Body of pancreas (tissue), 4 donors: ENCODE measurements around the gene SLC25A15. TPM values are rescaled to one million over a fixed set of nuclear protein-coding genes. Genes with fewer than 3 reads are reported as not detected.
"Not testable (repeated sequence)": the region's sequence is repeated elsewhere in the genome, so short reads cannot be mapped to it uniquely, and the experiment has no call there.

Experiments
- ATAC-seq: fragments of 150-250 bp; one replicate; pipeline ENCODE4 v1.9.1; 2016
- DNase-seq, 4 donors: peaks; one replicate each; pipeline ENCODE4 v3.0.0-alpha.2; 2019
- H3K27ac ChIP-seq, 4 donors: fragments of 200-600 bp; sonication (generic); 1 replicate in 3 of 4; 2 replicates in 1 of 4; pipeline versions ENCODE4 v1.5.1 to v1.6.1; 2016 to 2019; ENCODE audit warnings: mild to moderate bottlenecking in 1 of 4, mixed read lengths in 1 of 4, moderate library complexity in 1 of 4
- H3K27me3 ChIP-seq, 2 donors: fragments of 200-600 bp; sonication (generic); one replicate each; pipeline ENCODE4 v1.6.0; 2016; ENCODE audit warnings: mild to moderate bottlenecking in 1 of 2
- H3K36me3 ChIP-seq, 2 donors: fragments of 200-600 bp; sonication (generic); replicated peaks in 1 of 2; 2 replicates each; pipeline ENCODE4 v1.5.1; 2016; ENCODE audit warnings: low read depth in 2 of 2; ENCODE audit not compliant: insufficient read depth in 1 of 2
- H3K4me1 ChIP-seq: fragments of 200-600 bp; sonication (generic); one replicate; pipeline ENCODE4 v1.6.0; 2016
- H3K4me3 ChIP-seq, 2 donors: fragments of 200-600 bp; sonication (generic); 1 replicate in 1 of 2; 2 replicates in 1 of 2; pipeline ENCODE4 v1.5.1; 2016 to 2019
- H3K9me3 ChIP-seq, 3 donors: fragments of 200-600 bp; sonication (generic); 1 replicate in 2 of 3; 2 replicates in 1 of 3; pipeline ENCODE4 v1.5.1; 2016
- POLR2A ChIP-seq, 3 donors: fragments of 450-650 bp; IDR thresholded peaks; one replicate each; pipeline ENCODE4 v1.6.1; 2016; ENCODE audit warnings: antibody characterized with exemption in 3 of 3, mild to moderate bottlenecking in 2 of 3
- WGBS, 2 donors: methylation state at CpG; one replicate each; pipeline ENCODE4 v1.1.5; 2017; 5-methylcytosine and 5-hydroxymethylcytosine counted together
- intact Hi-C: fragments of 100-400 bp; cut with DNase I; formaldehyde crosslinking; loops from one replicate; pipeline ENCODE4 v1.15.1; 2023
- total RNA-seq, 2 donors: library from RNA; depleted of rRNA; stranded (reverse); fragments of >200 nt; gene quantifications; one replicate each; pipeline ENCODE4 v1.1.0, GENCODE V29; 2016
- TF ChIP-seq, protein P1 (sequence below), 7 experiments: fragments of 450-650 bp in 4 of 7; fragments of 200-600 bp in 3 of 7; sonication (generic) in 3 of 7; IDR thresholded peaks; one replicate each; pipeline ENCODE4 v1.5.1; 2016 to 2019; ENCODE audit warnings: antibody characterized with exemption in 7 of 7

The SLC25A15 gene
- total RNA-seq, 2 donors from 2014 or later: 4.6 to 27.8 TPM

GRCh38 chr13:40813667-40814454 lies 24.4 kb downstream of the SLC25A15 start:
- peak overlapping the region; percentile 32 to 70 (median 60) for H3K27ac ChIP-seq
- TF ChIP-seq, protein P1, sequence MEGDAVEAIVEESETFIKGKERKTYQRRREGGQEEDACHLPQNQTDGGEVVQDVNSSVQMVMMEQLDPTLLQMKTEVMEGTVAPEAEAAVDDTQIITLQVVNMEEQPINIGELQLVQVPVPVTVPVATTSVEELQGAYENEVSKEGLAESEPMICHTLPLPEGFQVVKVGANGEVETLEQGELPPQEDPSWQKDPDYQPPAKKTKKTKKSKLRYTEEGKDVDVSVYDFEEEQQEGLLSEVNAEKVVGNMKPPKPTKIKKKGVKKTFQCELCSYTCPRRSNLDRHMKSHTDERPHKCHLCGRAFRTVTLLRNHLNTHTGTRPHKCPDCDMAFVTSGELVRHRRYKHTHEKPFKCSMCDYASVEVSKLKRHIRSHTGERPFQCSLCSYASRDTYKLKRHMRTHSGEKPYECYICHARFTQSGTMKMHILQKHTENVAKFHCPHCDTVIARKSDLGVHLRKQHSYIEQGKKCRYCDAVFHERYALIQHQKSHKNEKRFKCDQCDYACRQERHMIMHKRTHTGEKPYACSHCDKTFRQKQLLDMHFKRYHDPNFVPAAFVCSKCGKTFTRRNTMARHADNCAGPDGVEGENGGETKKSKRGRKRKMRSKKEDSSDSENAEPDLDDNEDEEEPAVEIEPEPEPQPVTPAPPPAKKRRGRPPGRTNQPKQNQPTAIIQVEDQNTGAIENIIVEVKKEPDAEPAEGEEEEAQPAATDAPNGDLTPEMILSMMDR (IDR thresholded peaks at IDR 0.05): peak; percentile 41 to 80 (median 67)
- no peak for TF ChIP-seq POLR2A (IDR thresholded peaks at IDR 0.05)
- 31 to 62% methylated on average over 5 to 7 of the region's 7 CpGs for WGBS, 2 donors
- no peaks in the 10 kb centered on the region for H3K27me3 ChIP-seq
- H3K9me3 ChIP-seq: no peaks in the 10 kb centered on the region
- H3K4me3 ChIP-seq: no peak overlapping the region
- intact Hi-C loops: no loop called here
- H3K4me1 ChIP-seq: peaks cover 25% of the 10 kb centered on the region
- DNase-seq: peak; percentile 30 to 46 (median 30)
- peaks cover 0 to 10% of the 10 kb centered on the region in 2 donors for H3K36me3 ChIP-seq
- ATAC-seq: peak; percentile 84

GRCh38 chr13:40814803-40815202 lies 25.4 kb downstream of the SLC25A15 start:
- TF ChIP-seq, protein P1 (IDR thresholded peaks at IDR 0.05): no peak
- no peak for TF ChIP-seq POLR2A (IDR thresholded peaks at IDR 0.05)
- DNase-seq (no peak), ATAC-seq (no peak)
- Histone ChIP-seq H3K36me3 (peaks cover 0 to 4% of the 10 kb centered on the region in 2 donors), H3K4me1 (peaks cover 25% of the 10 kb centered on the region), H3K27me3 (no peaks in the 10 kb centered on the region), H3K27ac (no peak overlapping the region), H3K4me3 (no peak overlapping the region), H3K9me3 (no peaks in the 10 kb centered on the region)
- WGBS, 2 donors: 93 to 100% methylated on average over 2 of the region's 2 CpGs
- intact Hi-C loops: no loop called here

DNA sequence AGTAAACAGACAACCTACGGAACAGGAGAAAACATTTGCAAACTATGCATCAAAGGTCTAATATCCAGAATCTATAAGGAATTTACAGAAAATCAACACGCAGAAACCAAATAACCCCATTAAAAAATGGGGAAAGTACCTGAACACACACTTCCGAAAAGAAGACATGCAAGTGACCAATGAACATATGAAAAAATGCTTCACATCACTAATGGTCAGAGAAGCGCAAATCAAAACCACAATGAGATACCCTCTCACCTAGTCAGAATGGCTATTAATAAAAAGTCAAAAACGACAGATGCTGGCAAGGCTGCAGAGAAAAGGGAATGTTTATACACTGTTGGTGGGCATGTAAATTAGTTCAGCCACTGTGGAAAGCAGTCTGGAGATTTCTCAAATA lies 29.5 kb downstream of the SLC25A15 start:
- no peaks in the 10 kb centered on the region for H3K9me3 ChIP-seq
- intact Hi-C loops: no loop called here
- ATAC-seq: no peak
- no peaks in the 10 kb centered on the region for H3K27me3 ChIP-seq
- no peak overlapping the region for H3K27ac ChIP-seq
- no peak for TF ChIP-seq POLR2A (IDR thresholded peaks at IDR 0.05)
- TF ChIP-seq, protein P1 (IDR thresholded peaks at IDR 0.05): no peak
- DNase-seq: no peak
- no peaks in the 10 kb centered on the region for H3K36me3 ChIP-seq
- H3K4me3 ChIP-seq: no peak overlapping the region
- WGBS, 2 donors: 82% methylated on average over 5 of the region's 5 CpGs
- H3K4me1 ChIP-seq: peaks cover 3% of the 10 kb centered on the region

DNA sequence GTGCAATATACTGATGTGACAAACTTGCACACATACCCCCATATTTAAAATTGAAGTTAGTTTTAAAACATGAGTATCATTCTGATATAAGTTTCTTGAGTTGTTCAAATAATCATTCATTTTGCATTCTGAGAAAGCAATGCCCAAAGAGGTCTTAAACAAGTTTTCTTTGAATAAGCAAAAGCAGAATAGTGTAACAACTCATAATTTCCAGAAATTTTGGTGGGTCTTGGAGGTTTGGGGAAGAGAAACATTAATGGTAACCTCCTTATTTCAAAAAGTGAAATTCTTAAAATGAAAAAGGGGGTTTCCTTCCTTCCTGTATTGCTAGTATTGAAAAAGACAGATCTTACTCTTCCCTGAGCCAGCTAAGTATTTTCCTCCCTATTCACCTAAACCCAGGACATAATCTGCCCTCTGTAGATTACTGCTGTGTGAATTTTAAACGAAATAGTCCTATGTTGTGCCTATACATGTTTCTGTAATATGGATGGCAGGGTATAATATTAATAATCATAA lies 30.4 kb downstream of the SLC25A15 start:
- TF ChIP-seq, protein P1 (IDR thresholded peaks at IDR 0.05): no peak
- no peak for TF ChIP-seq POLR2A (IDR thresholded peaks at IDR 0.05)

DNA sequence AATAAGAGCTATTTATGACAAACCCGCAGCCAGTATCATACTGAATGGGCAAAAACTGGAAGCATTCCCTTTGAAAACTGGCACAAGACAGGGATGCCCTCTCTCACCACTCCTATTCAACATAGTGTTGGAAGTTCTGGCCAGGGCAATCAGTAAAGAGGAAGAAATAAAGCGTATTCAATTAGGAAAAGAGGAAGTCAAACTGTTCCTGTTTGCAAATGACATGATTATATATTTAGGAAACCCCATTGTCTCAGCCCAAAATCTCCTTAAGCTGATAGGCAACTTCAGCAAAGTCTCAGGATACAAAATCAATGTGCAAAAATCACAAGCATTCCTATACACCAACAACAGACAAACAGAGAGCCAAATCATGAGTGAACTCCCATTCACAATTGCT lies 50.3 kb downstream of the SLC25A15 start:
- H3K9me3 ChIP-seq, H3K27me3 ChIP-seq, intact Hi-C loops, H3K4me1 ChIP-seq, ATAC-seq, H3K36me3 ChIP-seq, DNase-seq, H3K4me3 ChIP-seq, H3K27ac ChIP-seq: not testable (repeated sequence)
- WGBS, 2 donors: 73 to 86% methylated on average over 2 of the region's 2 CpGs

More for the DNA sequence above, 30.4 kb downstream of the SLC25A15 start:
- WGBS, 2 donors: 70 to 81% methylated on average over 1 of the region's 1 CpG
- Histone ChIP-seq H3K36me3 (no peaks in the 10 kb centered on the region), H3K27me3 (no peaks in the 10 kb centered on the region), H3K9me3 (no peaks in the 10 kb centered on the region), H3K27ac (no peak overlapping the region), H3K4me3 (no peak overlapping the region), H3K4me1 (no peaks in the 10 kb centered on the region)
- DNase-seq (no peak), ATAC-seq (no peak)
- intact Hi-C loops: no loop called here

DNA sequence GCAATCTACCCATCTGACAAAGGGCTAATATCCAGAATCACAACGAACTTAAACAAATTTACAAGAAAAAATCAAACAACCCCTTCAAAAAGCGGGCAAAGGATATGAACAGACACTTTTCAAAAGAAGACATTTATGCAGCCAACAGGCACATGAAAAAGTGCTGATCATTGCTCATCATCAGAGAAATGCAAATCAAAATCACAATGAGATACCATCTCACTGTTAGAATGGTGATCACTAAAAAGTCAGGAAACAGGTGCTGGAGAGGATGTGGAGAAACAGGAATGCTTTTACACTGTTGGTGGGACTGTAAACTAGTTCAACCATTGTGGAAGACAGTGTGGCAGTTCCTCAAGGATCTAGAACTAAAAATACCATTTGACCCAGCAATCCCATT lies 51.5 kb downstream of the SLC25A15 start:
- WGBS, 2 donors: 79 to 92% methylated on average over 2 of the region's 2 CpGs
- intact Hi-C loops, H3K9me3 ChIP-seq, H3K27me3 ChIP-seq, H3K36me3 ChIP-seq, H3K4me1 ChIP-seq, H3K4me3 ChIP-seq, H3K27ac ChIP-seq, ATAC-seq, DNase-seq: not testable (repeated sequence)
